NCI-H2107 (cell line): Measurements from ENCODE around the gene SETD1A.

Experiments
- DNase-seq: peaks from one replicate; lab custom pipeline; 2025; lab: John Stamatoyannopoulos, UW

SETD1A gene

DNA sequence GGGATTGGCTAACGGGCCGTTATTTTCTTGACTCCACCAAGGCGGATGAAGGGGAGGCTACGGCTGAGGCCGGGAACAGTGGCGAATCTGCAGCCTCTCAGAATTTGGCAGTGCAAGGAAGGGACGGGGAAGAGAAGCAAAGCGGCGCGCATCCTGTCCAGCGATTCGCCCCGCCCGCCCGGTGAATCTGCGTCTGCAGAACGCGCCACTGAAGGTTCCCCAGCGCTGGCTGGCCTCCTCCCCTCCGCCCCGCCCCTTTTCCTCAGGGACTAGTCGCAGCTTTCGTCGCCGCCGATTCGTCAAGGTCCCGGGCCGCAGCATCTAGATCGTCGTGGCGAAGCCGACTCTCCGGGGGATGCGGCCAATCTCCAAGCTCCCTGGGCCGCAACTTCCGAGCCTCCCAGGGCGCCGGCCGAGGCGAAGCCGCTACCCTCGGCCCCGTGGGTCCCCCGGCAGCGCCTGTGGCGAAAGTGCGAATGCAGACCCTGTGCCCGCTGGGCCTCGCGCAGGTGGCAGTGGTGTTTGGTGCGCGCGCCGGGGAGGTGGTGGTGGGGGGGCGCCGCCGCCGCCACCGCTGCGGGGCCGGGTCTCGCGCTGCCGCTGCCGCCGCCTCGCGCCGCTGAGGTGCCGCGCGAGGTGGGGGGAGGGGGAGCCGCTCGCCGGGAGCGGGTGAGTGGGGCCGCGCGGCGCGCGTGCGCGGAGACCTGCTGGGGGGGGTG lies at the start of gene SETD1A:
Gene SETD1A, plus strand, starts transcription at position 299 of the 719 bp plus-strand sequence. CDS start 978 bp downstream, outside the sequence.
- DNase-seq = peak; percentile 90

DNA sequence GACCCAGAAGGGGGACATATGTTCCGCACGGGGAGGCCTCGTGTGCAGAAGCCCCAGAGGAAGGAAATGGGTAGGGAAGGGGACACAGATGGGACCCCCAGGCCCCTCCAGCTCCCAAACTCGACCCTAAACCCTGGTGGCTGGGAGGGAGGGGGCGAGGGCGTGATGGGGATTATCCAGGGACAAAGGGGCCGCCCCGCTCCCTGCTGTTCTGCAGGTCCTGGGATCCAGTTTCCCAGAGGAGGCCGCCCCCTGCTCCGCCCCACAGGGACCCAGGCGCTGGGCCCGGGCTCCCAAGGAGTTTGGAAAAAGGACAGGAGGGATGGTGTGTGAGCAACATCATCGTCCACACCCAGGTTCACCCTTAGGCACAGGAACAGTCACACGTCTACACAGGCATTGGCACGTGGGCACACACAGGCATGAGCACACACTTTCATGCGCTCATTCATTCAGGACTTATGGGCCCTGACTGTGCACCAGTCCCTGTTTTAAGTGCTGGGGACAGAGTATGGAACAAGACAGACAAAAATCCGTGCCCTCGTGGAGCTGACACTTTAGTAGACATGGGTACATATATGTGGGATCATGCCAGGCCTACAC lies 47.0 kb upstream of the SETD1A start:
- DNase-seq = no peak

GRCh38 chr16:30912794-30913412 lies 44.7 kb upstream of the SETD1A start:
- no peak for DNase-seq

DNA sequence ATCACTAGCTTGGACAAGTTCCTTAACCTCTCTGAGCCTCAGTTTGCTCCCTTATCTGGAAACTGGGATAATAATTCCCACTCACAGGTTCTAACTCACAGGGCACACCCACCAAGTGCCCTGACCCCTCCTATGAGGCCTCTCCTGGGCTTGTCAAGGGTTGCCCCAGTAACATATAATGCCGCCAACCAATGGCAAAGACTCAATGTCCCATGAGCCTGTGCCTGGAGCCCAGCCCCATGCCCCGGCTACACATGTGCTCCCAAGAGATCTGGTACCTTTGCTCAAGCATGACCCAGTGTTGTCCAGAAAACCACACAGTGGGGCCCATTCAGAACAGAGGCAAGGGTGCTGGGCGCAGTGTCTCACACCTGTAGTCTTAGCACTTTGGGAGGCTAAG lies 42.7 kb upstream of the SETD1A start:
- no peak for DNase-seq

- DNase-seq = no peak
Observed at GRCh38 chr16:30918614-30919013, 38.9 kb upstream of the SETD1A start.

DNA sequence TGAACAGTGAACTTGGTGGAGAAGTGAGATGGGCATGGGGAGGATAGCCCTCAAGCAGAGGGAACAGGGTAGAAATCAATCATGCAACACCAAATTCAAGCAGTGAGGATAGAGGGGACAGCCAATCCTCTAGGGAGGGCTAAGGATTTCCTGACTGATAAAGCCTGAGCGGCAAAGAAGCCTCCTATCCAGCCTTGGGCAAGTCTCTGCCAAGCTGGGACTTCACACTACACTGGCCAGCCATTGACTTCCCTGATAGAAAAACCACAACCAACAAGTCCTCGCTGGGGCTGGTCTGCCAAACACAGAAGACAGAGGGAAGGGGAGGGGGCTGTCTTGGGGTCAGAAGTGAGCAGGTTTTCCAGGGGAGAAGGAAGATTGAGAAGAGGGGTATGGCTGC lies 36.7 kb upstream of the SETD1A start:
- no peak for DNase-seq

GRCh38 chr16:30921459-30921747 lies 36.2 kb upstream of the SETD1A start:
- DNase-seq = no peak

DNA sequence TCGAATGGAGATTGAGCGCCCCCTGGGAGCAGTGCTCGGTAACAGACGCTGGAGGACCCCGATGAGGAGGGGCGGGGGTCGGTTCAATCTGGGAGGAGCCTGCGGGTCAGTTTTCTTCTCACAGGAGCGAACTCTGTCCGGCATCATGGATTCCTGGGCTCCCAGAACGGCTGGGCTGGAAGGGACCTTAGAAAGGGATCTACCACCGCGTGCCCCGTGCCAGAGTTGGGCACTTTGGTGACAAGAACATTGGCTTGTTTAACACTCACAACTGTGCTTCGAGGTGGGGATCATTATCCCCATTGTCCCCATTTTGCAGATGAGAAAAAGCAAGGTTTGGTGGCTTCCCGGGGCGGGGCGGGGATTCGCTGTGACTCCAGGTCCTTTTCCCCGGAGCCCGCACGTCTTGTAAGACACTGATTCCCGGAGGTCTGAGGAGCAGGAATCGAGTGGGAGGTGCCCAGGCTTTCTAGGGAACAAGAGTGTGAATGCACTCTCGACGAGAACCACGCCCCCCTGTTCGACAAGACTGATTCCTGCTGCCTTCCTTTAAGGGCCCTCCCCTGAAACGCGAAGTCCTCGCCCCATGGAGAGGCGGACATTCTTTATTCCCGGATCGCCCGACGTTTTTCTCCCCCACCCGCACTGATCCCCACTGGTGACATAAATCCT lies 35.7 kb upstream of the SETD1A start:
- peak; percentile 80 for DNase-seq

DNA sequence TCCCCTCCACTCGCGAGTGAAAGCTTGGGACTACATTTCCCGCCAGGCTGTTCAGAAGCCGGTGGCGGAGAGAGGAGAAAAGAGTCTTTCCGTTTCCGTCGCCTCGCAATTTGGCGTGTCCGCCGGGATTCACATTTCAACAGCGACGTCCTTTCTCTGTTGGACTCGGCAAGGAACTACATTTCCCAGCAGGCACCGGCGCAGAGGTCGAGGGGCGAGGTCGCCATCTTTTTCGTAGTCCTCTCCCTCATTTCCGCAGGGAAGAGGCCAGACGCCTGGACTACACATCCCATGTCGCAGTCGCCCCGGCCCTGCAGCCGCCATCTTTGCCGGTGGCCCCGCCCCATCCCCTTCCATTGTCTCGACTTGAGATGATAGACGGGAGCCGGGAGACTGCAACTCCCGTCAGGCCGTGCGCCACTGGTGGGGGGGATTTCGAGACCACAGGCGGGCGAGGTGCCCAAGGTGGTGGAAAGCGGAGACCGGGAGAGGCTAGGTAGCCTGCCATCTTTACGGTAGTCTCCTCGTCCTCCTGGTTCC lies 35.1 kb upstream of the SETD1A start:
- peak; percentile 96 for DNase-seq

DNA sequence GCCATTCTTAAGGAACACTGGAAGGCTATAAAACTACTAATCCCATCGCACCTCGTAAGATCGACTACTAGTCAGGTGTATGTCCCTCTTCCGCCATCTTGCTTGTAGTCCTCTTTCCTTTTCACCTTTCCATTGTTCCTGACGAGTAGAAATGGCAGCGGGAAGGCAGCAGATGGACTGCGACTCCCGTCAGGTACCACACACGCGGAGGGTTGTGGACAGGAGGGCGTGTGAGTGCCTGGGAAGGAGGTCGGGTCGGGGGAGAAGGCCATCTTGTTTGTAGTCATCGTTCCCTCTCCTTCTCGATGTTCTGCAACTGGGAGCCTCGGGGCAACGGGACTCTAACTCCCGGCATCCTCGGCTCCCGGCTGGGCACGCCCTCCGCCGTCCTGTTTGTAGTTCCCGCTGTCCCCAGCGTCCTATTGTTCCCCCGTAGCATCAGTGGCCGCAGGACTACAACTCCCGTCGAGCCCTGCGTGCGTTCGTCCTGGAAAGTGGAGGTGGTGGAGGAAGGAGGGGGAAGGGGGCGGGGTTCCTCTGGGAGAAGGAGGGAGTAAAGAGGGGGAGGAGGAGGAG lies 34.5 kb upstream of the SETD1A start:
- peak; percentile 95 for DNase-seq

GRCh38 chr16:30923554-30924075 lies 33.9 kb upstream of the SETD1A start, which contains the start of gene FBXL19:
TSS of gene FBXL19 (plus strand) at chr16:30923572. CDS start at chr16:30925755, 2,183 bp downstream.
- DNase-seq = no peak

- no peak for DNase-seq
Observed at GRCh38 chr16:30924076-30924912, 33.3 kb upstream of the SETD1A start.

GRCh38 chr16:30924913-30925631 lies 32.5 kb upstream of the SETD1A start:
- no peak for DNase-seq

DNA sequence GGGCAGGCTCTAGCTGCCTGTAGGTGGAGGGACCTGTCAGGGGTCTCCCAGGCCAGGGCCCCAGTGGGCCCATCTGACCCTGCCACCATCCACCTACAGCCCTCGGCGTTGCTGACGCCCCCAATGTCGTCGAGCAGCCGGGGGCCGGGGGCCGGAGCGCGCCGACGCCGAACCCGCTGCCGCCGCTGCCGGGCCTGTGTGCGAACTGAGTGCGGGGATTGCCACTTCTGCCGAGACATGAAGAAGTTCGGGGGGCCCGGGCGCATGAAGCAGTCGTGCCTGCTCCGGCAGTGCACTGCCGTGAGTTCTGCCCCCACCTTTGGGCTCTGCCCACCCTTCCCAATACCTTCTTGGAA lies 31.9 kb upstream of the SETD1A start:
- DNase-seq = no peak

- DNase-seq = no peak
Observed at GRCh38 chr16:30925995-30926811, 31.4 kb upstream of the SETD1A start.

DNA sequence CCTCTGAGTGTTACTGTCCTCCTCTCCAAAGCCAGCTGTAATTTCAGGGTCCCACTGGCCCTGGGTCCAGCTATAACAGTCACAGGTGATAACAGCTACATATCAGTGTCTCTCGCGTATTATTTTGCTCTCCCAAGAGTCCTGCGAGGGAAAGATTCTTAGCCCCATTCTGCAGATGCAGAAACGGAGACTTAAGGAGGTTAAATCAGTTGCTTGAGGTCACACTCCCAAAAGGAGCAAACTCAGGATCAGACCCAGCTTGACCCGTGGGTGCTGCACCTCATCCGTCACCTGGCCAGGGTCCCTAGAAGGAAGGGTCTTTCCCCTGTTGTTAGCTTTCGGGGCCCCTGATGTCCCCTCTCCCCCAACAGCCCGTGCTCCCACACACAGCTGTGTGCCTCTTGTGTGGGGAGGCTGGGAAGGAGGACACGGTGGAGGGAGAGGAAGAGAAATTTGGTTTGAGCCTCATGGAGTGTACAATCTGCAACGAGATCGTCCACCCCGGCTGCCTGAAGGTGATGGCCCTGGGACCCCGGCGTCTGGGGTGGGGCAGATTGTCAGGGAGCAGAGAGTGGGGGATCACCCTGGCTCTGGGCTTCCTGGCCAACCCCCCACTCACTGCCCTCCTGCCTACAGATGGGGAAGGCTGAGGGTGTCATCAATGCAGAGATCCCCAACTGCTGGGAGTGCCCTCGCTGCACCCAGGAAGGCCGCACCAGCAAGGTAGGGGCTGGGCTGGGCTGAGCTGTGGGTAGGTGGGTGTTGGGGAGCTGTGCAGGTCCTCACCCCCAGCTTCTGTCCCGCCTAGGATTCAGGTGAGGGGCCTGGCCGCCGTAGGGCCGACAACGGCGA lies 30.4 kb upstream of the SETD1A start:
- DNase-seq = no peak

DNA sequence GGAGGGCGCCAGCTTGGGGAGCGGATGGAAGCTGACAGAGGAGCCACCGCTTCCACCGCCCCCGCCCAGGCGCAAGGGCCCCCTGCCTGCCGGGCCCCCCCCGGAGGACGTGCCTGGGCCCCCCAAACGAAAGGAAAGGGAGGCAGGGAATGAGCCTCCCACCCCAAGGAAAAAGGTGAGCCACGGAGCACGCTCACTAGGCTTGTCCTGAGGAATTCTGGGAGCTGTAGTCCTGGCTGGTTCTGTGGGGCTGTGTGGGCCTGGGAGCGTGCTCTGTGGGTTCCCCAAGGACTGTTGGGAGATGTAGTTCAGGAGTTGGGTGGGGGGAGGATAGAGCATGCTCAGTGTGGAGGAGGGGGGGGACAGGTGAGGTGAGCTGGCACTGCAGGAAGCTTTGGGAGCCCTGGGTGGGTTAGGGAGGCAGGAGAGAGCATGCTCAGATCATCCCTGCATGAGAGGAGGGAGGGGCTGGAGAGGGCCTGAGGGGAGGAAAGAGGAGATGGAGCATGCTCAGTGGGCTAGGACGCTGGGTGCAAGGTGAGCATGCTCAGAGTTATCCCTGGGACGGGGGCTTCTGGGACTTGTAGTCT lies 29.7 kb upstream of the SETD1A start:
- DNase-seq = peak; percentile 37

- no peak for DNase-seq
Observed at GRCh38 chr16:30928390-30928789, 29.2 kb upstream of the SETD1A start.
